GM21390 (cell line): ENCODE measurements around the gene MMRN1.

Experiments used
- ATAC-seq: cut with Tn5 transposase; IDR thresholded peaks from one replicate; pipeline ENCODE4 v1.9.1; 2021; ENCODE audit not compliant: unreplicated experiment

The MMRN1 gene

DNA sequence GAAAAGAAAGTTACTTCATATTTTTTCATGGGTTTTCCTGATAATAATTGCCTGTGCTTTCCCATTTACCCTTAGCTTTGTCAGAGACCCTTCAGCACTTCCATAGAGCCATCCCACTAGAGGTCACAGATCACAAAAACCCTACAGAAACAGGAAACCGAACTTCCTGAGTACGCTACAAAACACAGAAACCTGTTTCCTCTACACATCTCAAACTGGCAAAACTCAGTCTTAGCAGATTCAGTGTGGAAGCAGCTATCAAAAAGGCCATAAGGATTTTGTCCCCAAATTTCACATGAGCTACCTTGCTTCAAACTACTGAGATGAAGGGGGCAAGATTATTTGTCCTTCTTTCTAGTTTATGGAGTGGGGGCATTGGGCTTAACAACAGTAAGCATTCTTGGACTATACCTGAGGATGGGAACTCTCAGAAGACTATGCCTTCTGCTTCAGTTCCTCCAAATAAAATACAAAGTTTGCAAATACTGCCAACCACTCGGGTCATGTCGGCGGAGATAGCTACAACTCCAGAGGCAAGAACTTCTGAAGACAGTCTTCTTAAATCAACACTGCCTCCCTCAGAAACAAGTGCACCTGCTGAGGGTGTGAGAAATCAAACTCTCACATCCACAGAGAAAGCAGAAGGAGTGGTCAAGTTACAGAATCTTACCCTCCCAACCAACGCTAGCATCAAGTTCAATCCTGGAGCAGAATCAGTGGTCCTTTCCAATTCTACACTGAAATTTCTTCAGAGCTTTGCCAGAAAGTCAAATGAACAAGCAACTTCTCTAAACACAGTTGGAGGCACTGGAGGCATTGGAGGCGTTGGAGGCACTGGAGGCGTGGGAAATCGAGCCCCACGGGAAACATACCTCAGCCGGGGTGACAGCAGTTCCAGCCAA is at the start of gene MMRN1:
Gene MMRN1, plus strand, starts transcription at position 206 of the 902 bp plus-strand sequence. Its CDS starts 118 bp downstream, at position 324.
- ATAC-seq, result peak; percentile 74

DNA sequence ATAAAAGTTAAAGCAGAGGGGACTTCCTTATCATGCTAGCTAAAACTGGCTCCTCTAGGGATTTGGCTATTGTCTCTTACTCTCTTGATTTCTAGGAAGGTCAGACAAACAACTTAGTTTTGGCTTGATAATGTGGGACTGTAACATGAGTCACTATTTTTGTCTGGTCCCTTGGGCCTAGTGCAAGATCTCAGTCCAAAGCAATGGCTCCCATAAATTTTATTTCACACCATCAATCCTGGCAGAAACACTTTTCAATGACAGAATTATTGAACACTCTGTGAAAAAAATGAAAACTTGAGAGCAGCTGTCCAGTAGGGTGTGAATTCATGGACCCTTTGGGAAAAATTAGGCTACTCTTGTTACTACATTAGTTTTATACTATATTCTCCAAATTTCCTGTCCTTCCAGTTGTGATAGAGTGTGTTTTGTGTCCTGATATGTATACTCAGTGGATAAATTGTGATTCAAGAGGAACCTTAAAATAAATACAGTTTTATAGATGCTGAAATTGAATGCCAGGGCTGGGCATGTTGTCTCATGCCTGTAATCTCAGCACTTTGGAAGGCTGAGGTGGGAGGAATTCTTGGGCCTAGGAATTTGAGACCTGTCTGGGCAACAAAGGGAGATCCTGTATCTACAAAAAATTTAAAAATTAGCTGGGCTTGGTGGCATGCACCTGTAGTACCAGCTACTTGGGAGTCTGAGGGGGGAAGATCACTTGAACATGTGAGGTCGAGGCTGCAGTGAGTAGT is 46.9 kb upstream of the MMRN1 start:
- ATAC-seq, result no peak

DNA sequence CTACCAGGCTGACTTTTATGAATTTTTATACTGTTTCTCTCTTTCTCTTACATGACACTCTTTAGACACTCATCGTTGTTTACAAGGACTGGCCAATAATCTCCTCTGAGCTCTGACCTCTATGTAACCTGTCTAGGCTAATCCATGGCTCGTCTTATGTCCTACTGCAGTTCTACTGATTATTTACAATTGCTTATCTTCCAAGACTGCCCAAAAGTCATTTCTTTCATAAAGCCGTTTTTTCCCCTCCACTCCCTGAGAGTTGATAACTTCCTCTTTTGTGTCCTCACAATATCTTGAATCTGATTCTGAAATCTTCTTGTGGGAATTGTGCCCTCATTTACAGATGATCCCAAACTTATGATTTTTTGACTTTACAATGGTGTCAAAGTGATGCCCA is 39.4 kb upstream of the MMRN1 start:
- no peak for ATAC-seq

- no peak for ATAC-seq
These were observed 33.7 kb upstream of the MMRN1 start for GRCh38 chr4:89860971-89861370.

- ATAC-seq, result no peak
These were observed 31.1 kb upstream of the MMRN1 start for GRCh38 chr4:89863533-89863932.

DNA sequence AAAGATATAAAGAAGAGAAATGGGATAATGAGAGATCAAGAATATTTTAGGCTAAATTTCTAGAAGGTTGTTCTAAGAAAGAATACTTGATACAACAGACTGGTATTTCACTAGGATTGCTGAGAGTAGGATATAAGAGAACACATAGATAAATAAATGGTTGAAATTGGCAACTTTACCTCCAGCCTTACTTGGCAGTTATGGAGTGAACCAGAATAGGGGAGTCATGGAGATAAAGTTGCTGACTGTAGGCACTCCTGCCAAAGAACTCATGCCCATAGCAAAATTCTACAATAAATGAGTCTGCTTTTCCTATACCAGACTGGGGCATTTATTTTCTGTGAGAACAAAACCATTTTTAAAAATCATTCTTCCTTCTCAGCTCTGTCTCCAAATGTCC is 26.4 kb upstream of the MMRN1 start:
- ATAC-seq, result no peak

DNA sequence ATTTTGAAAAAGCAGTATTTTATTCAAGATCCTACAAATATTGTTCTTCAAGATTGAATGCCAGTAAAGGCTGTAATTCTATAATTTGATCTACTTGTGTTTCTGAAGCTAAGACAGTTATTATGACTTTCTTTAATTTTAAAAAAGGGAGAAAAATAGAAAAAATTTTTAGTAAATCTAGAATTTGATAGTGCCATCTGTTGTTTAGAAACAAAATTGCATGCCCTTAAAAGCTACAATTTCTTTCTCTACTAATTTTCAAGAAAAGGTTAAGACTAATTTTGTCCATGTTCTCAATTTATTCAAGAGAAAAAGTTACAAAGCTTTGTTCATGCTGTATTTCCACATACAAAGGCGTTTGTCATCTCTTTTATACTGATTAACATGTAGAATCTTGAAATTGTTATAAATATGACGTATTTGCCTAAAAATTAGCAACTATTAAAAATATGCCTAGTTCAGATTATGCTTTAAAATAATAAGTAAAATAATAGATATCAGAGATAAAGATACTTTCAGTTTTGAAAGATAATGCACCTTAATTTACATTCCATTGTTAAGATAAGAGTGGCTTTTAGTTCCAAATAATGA is 25.6 kb upstream of the MMRN1 start:
- no peak for ATAC-seq

DNA sequence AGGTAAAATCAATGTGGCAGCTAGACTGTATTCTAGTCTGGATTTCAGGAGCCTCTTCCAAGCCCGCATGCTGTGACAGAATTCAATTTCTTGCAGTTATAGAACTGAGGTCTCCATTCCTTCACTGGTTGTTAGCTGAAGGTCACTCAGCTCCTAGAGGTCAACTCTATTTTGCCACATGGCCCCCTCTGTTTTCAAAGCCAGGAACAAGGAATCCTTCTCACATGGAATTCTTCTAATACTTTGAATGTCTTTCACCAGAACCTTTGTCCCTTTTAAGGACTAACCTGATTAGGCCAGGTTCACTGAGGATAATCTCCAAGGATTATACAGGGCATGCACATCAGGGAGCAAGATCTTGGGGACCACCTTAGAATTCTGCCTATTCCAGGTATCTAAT is 23.4 kb upstream of the MMRN1 start:
- no peak for ATAC-seq

- ATAC-seq, result no peak
These were observed 18.1 kb upstream of the MMRN1 start for GRCh38 chr4:89876548-89876947.

- no peak for ATAC-seq
These were observed 16.0 kb upstream of the MMRN1 start for GRCh38 chr4:89878611-89879010.

DNA sequence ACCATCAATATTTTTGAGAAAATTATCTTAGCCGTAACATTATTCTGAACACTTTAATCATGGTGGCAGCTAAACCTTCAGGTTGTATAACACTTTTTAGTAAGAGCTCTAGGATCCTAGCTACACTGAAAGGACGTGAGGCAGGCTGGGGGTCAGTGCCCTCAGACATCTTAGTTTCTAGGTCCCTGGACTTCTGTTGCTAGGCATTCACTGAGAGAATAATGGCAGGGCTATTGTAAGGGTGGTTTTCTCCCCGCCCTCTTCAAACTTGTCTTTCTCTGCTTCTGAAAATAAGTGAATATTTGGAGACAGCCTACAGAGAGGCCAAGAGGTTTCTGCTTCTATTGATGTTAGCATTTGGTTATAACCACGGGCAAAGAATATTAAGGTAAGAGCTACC is 15.4 kb upstream of the MMRN1 start:
- ATAC-seq, result no peak

DNA sequence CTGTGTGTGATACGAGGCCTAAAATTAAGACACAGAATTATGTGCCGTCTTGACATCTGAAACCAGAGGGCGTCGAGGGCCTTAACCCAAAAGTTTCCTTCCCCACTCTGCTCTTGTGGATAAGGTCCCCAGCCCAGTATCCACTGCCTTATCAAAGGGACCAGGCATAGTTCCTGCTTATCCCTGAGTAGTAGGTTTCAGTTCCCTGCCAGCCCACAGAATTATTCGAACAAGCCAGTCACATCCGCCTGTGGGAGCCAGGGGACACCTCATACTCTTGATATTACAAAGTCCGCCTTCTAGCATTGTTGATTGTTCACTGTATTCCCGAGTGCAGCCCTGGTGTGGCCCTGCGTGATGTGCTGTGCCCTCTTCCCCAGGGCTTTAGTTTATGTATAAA is 5.4 kb upstream of the MMRN1 start:
- ATAC-seq, result no peak

GRCh38 chr4:89897867-89898266 is 3.2 kb downstream of the MMRN1 start:
- no peak for ATAC-seq

- ATAC-seq, result peak; percentile 38
These were observed 3.7 kb downstream of the MMRN1 start for GRCh38 chr4:89898304-89898716.

- ATAC-seq, result no peak
These were observed 4.5 kb downstream of the MMRN1 start for GRCh38 chr4:89899152-89899551.

DNA sequence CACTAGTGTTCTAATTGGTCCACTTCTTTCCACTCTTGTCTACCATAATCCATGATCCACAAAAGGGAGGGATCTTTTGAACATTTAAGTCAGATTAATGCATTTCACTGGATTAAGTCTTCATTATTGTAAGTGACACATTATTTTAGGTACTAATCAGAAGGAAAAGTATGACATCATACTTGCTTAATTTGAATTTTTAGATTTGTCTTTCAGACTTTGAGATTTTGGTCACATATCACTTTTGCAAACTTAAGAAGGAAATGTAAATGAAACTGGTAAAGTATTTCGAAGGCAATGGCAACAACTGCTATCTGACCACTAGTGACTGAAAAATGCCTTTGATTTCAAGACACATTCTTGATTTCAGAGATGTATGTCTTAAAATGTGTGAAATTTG is 5.2 kb downstream of the MMRN1 start:
- no peak for ATAC-seq

DNA sequence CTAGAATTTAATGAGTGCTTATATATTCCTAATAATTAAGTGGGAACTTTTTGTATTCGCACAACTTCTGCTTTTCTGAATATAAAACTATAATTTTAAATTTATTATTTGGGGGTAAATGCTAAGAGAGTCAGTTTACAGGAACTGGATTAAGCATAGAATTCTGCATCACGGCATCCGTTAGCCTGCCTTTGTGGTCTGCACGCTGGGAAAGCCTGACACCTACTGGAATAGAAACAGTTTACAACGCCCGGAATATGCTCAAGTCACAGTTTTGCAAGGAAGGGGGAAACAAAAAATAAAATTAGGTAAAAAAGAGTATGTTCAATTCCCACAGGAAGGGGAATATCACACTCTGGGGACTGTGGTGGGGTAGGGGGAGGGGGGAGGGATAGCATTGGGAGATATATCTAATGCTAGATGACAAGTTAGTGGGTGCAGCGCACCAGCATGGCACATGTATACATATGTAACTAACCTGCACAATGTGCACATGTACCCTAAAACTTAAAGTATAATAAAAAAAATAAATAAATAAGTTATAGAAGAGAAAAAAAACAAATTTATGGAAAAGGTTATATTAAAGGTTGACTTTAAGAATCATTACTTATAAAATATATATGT is 7.3 kb downstream of the MMRN1 start:
- peak; percentile 76 for ATAC-seq

DNA sequence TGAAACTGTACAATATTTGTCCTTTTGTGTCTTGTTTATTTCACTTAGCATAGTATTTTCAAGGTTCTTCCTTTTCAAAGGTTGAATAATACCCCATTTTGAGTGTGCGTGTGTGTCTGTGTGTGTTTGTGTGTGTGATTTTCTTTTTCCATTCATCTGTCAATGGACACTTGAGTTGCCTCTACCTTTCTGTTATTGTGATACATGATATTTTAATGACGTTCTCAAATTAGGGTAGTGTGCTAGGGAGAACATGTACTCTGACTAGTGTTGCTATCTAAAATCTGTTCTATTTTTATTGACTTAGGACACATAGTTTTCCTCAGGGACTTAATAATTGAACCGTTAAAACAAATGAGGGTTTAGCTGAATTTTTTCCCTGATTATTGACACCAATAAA is 9.9 kb downstream of the MMRN1 start:
- no peak for ATAC-seq

DNA sequence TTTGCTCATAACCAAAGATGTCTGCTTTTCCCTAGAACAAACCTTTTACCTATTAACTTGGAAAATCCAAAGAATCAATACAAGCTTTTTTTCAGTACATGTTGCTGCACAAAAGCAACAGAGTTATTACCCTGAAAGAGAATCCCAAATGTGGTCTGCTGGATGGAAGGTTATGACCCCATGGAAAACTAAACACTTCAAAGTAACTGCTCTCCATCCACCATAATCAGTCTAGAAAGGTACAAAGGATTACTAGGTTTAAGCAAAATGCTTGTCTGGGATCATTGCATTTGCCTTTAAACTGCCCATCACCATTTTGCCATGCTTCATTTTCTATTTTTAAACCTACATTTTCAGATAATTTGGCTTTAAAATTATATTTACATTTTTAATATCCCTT is 11.7 kb downstream of the MMRN1 start:
- no peak for ATAC-seq

- no peak for ATAC-seq
These were observed 12.3 kb downstream of the MMRN1 start for GRCh38 chr4:89906777-89907521.

GRCh38 chr4:89909889-89910288 is 15.2 kb downstream of the MMRN1 start:
- ATAC-seq, result no peak
